Uterus (tissue), 2 donors: ENCODE measurements around the gene BFAR.
"Not testable (repeated sequence)": the region's sequence is repeated elsewhere in the genome, so short reads cannot be mapped to it uniquely, and the experiment has no call there.

Source experiments
- CTCF ChIP-seq, 4 experiments: fragments of 200-600 bp in 2 of 4; fragments of 450-650 bp in 2 of 4; sonication (generic) in 2 of 4; IDR thresholded peaks; one replicate each; pipeline ENCODE4 v1.5.1; 2016 to 2019; ENCODE audit warnings: antibody characterized with exemption in 4 of 4, mild to moderate bottlenecking in 2 of 4, moderate library complexity in 1 of 4
- POLR2A ChIP-seq, 2 donors: fragments of 450-650 bp; IDR thresholded peaks; one replicate each; pipeline ENCODE4 v1.6.1; 2016; ENCODE audit warnings: antibody characterized with exemption in 2 of 2, mild to moderate bottlenecking in 1 of 2, moderate library complexity in 1 of 2

- TF ChIP-seq CTCF, POLR2A (IDR thresholded peaks at IDR 0.05): not testable (repeated sequence)
Measured at GRCh38 chr16:14702672-14703071, 69.9 kb downstream of the BFAR start.
